NOMO-1 treated with dmso at 0.1 percent for 144 hours (cell line): ENCODE data around the gene OR5K1.
A peak's percentile ranks its signal among the peaks of the same experiment; 100 is the strongest.

ENCODE experiments used
- DNase-seq: peaks from one replicate; lab custom pipeline; 2025; ENCODE audit not compliant: unreplicated experiment; lab: John Stamatoyannopoulos, UW

Gene OR5K1

GRCh38 chr3:98462901-98463300 lies at the start of gene OR5K1:
Gene OR5K1, plus strand, starts transcription at chr3:98463201. Its CDS starts 6,376 bp downstream, at chr3:98469577.
- no peak for DNase-seq

DNA sequence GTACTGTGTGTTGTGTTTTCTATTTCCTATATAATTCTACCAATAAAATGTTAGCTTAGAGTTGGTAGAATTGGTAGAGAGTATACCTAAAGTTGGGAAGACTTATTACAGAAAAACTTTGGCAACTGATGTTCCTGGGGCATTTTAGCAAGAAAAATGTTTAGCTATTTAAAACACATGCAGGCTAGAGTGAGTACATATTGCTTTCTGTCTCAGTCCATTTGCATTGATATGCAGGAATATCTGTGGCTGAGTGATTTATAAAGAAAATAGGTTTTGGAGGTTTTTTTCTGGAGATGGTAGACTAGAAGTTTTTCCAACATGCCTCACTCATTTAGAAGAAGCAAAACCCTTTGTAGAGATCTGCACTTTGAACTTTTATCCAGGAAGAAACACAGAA lies 30.4 kb upstream of the OR5K1 start:
- no peak for DNase-seq

DNA sequence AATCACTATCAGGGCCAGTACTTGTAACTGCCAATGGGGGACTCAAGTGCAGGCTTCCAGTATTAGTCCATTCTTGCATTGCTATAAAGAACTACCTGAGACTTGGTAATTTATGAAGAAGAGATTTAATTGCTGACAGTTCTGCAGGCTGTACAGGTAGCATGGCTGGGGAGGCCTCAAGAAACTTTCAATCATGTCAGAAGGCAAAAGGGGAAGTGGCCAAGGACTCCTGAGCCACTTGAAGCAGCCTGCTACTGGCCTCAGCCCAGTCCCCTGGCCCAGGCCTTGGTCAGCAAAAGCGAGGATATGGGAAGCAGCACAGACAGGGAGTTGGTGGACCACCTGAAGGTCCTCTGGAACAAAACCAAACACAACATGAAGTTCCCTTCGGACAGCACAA lies 29.2 kb upstream of the OR5K1 start:
- no peak for DNase-seq

DNA sequence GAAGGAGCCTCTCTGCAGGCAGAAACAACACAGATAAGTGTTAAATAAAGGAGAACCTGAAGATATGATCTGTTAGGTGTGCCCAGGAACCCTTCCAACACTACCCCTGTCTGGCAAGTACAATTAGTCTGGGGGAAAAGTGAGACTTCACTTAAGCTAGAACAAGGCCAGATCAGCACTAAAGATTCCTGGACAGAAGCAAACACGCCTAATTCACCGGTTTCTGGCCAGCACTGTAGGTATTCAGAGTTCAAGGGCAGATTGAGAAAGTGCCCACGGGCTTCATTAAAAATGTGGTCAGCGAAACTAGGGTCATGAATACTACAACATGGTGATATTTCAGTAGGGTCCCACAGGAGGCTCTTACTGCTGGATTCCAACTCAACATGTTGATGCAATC lies 28.6 kb upstream of the OR5K1 start:
- DNase-seq: no peak

DNA sequence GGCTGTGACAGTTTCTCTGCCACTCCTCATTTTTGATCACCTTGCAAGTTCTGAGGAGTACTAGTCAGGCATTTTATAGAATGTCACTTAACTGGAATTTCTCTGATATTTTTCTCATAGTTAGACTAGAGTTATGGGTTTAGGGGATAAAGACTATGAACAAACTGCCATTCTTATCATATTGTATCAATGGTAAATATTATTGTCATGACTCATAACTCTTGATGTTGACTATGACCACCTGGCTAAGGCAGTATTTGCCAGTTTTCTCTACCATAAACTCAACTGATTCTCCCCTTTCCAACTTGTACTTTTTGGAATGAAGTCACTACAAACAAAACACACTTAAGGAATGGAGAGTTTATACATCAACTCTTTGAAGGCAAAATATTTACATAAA lies 22.7 kb upstream of the OR5K1 start:
- no peak for DNase-seq

DNA sequence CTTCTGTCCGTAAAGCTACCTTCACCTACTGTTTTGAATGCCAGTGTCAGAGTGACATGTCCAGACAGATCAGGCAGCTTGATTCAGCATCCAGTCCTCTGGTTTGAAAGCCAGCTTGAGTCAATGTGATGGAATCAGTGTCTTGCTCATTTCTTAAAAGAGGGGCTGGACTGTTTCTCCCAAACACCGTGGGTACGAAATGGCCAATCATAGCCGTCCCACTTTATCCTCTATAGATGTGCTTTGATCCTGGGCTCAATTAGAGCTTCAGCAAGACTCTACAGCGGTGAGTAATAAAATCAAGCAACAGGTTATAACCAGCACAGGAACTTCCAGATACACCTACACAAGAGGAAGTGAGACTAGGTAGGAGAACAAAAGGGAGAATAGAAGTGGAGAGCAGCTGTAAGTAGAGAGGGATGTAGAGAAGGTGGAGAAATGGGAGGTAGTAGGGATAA lies 17.0 kb upstream of the OR5K1 start:
- no peak for DNase-seq

- no peak for DNase-seq
These were observed 13.3 kb upstream of the OR5K1 start for GRCh38 chr3:98449606-98450193.

- DNase-seq: no peak
These were observed 12.6 kb upstream of the OR5K1 start for GRCh38 chr3:98450372-98450771.

DNA sequence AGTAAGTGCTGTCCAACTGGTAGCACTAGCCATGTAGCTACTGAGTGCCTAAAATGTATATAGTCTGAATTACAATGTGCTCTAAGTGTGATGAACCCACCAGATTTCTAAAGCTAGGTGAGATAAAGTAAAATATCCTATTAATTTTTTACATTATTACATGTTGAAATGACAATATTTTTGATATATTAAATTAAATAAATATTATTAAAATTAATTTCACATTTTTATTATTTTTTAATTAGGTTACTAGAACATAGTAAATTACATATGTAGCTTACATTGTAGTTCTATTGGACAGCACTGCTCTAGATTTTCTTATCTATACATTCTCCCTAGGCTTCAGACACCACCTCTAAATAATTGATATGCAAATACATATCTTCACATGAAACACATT lies 9.2 kb upstream of the OR5K1 start:
- DNase-seq: no peak

DNA sequence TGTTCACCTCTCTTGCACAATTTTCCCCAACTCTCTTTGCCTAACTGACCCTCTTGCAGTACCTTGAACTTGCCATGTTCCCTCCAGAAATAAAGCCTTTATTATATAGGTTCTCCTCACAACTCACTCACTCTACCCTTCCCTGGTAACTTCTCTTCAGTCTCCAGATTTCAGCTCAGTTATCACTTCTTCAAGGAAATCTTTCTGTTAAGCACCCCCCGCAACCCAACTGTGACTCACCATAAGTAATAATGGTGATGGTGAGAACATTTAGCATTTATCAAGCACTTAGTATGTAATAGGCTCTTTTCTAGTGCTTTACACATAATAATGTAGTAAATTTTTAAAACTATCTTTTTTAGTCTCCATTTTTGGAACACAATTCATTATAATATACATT lies 8.1 kb upstream of the OR5K1 start:
- DNase-seq: no peak

DNA sequence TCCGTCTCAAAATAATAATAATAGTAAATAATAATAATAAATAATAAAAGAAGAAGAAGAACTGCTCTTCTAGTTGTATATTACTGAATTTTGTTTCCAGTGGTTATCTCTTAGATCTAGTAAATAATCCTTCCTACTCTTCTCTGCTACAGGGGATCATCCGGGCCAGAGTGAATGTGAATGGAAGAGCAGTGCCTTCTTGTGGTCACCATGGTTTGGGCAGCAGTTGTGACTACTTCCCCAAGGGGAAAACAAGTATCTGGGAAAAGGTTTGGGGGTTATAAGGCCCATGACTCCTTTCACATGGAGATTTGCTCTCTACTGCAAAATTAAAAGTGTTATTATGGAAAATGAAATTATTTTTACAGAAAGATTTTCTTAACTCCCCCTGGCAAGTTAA lies 5.5 kb upstream of the OR5K1 start:
- no peak for DNase-seq

- DNase-seq: no peak
These were observed 2.8 kb upstream of the OR5K1 start for GRCh38 chr3:98460220-98460619.

GRCh38 chr3:98482717-98483482 lies 19.9 kb downstream of the OR5K1 start:
- no peak for DNase-seq

DNA sequence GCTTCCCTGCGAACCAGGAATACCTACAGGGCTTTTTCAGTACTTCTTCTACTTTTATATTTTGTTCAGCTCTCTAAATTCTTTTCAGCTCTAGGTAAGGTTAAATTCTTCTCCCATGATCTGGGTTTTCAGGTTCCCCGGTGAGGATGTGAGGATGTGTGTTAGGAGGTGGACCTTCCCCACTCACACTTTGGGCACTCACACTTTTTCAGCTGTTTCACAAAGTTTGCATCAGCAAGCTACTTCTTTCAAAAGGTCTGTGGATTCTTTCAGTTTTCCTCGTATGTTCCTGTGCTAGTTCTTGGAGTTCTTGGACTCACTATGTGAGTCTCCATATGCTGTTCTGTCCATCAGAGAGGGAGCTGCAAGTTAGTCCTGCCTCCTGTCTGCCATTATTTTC lies 20.6 kb downstream of the OR5K1 start:
- no peak for DNase-seq

GRCh38 chr3:98497381-98497780 lies 34.4 kb downstream of the OR5K1 start, which contains the start of gene OR5K2:
Gene OR5K2, plus strand, starts transcription at chr3:98497681. Its CDS starts 0 bp downstream, at chr3:98497681.
- DNase-seq: no peak

DNA sequence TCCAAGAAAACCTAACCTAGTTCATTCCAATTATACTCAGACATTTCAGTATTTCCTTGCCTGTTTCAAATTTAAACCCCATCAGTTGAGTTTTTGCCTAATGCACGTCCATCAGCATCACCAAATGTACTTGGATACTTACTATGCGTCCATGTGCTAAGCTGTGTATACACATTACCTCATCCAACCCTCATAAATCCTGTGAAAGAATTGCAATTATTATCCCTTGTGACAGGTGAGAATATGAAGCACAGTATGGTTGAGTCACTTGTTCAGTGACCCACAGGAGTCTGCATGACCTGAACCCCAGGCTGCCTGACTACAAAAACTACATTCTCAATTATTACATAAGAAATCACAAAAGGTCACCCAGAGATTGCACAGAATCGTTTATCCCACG lies 37.0 kb downstream of the OR5K1 start:
- DNase-seq: no peak

DNA sequence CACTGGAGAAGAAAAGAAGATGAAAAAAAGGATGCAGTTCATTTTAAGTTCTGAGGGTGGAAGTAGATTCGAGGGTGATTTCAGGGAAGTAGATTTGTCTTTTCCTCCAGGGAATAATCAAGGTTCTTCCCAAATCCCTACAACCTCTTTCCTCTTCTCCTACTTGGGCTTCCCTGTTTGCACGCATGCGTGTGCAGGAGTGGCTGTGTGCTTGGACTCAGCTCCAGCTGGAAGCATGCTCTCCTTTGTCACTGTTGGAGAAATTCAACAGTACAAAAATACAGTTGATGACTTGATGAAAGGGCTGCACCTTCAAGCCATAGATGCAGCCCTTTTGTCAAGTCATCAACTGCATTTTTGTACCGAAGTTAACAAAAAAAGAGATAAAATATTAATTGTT lies 38.3 kb downstream of the OR5K1 start:
- DNase-seq: no peak

GRCh38 chr3:98501863-98502576 lies 39.0 kb downstream of the OR5K1 start:
- DNase-seq: no peak

DNA sequence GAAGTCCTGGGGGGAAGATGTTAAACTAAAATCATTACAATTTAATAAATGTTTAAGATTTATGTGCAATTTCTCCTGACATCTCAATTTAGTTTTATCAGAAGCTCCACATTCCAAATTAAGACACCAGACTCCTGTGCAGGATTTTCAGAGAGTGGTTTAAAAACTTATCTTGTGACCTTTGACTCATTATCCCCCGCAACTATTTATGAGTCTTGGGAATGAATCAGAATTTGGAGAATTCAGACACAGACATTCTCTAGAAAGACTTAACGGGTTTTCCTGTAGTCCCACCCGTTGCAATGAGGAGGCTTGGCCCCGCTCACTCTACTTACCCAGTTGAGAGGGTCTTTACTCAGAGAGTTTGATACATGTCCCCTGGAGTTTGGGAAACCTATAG lies 41.5 kb downstream of the OR5K1 start:
- DNase-seq: no peak

- DNase-seq: no peak
These were observed 45.6 kb downstream of the OR5K1 start for GRCh38 chr3:98508582-98508981.

- DNase-seq: no peak
These were observed 49.6 kb downstream of the OR5K1 start for GRCh38 chr3:98512576-98512975.

GRCh38 chr3:98513091-98513511 lies 50.1 kb downstream of the OR5K1 start:
- peak; percentile 93 for DNase-seq
